ENCODE measurements around the gene C9orf153.
"Not testable (repeated sequence)": the region's sequence is repeated elsewhere in the genome, so short reads cannot be mapped to it uniquely, and the experiment has no call there.

Gene C9orf153

GRCh38 chr9:86202338-86202882 lies 57.0 kb downstream of the C9orf153 start:
- DNase-seq (ENCODE audit: low read depth): peak; percentile 4
- no peak overlapping the region for H3K4me3 ChIP-seq (ENCODE audit: low read depth, low read length)

DNA sequence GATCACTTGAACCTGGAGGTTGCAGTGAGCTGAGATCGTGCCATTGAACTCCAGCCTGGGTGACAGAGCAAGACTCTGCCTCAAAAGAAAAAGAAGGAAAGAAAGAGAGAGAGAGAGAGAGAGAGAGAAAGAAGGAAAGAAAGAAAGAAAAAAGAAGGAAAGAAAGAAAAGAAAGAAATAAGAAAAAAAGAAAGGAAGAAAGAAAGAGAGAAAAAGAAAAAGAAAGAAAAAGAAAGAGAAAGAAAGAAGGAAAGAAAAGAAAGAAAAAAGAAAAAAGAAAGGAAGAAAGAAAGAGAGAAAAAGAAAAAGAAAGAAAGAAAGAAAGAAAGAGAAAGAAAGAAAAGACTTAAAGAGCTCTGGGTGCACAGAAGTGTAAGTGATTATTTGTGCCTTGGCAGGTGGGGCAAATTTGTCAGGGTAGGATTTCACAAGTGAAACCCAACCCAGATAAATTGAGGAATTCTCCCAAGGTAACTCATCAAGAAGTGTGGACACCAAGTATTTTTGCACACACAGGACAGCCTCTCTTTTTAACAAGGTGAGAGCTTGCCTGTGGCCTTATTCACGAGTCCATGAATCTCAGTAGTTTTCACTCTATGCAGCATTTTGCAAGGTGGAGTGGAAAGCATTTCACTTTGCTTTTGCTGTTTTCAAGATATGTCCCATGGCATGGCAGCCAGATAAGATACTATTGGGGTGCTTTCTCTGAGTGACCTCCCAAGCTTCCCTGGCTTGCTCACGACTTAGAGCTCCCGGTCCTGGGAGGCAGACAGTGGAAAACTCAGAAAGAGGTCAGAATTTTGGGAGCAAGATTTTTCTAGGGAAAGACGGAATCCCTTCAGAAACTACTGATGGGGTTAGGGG lies 57.8 kb downstream of the C9orf153 start:
- no peak for DNase-seq (ENCODE audit: low read depth)

GRCh38 chr9:86200599-86201162 lies 58.8 kb downstream of the C9orf153 start:
- DNase-seq (ENCODE audit: low read depth): no peak

More for the DNA sequence above, 57.8 kb downstream of the C9orf153 start:
- no peak overlapping the region for H3K4me3 ChIP-seq (ENCODE audit: low read depth, low read length)

DNA sequence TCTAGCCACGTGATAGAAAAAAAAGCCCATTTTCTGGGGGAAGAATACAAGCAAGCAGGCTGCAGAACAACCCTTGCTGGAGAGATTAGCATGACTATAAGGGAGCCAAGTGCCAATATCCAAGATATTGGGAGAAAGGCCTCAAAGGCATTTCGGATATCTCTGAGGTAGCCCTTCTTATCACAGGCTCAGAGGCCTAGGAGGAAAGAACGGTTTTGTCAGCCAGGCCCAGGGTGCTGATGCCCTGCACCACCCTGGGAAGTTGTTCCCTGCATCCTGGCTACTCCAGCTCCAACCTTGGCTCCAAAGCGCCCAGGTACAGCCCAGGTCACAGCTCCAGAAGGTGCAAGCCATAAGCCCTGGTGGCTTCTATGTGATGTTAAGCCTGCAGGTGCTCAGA lies 66.4 kb downstream of the C9orf153 start:
- no peak for DNase-seq (ENCODE audit: low read depth)
- H3K4me3 ChIP-seq (ENCODE audit: low read depth, low read length): no peak overlapping the region

More at GRCh38 chr9:86200599-86201162, 58.8 kb downstream of the C9orf153 start:
- no peak overlapping the region for H3K4me3 ChIP-seq (ENCODE audit: low read depth, low read length)

GRCh38 chr9:86190700-86191099 lies 68.8 kb downstream of the C9orf153 start:
- DNase-seq (ENCODE audit: low read depth): not testable (repeated sequence)

DNA sequence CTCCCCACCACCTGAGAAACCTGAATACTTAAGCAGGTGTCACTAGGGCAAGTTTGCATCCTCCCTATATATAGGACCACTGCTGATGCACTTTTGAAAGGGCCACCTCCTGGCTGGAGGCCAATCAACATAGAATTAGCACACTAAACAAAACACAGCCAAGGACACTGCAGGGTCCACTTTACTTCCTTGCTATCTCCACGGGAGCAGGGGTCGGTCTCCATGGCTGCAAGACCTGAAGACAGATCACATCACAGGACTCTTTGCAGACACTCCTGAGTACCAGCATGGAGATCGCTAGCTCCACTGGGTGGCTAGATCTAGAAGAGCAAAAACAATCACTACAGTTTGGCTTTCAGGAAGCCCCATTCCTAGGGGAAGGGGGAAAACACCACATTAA lies 72.3 kb downstream of the C9orf153 start:
- H3K4me3 ChIP-seq (ENCODE audit: low read depth, low read length): no peak overlapping the region
- DNase-seq (ENCODE audit: low read depth): no peak

More at GRCh38 chr9:86190700-86191099, 68.8 kb downstream of the C9orf153 start:
- not testable (repeated sequence) for H3K4me3 ChIP-seq (ENCODE audit: low read depth, low read length)

DNA sequence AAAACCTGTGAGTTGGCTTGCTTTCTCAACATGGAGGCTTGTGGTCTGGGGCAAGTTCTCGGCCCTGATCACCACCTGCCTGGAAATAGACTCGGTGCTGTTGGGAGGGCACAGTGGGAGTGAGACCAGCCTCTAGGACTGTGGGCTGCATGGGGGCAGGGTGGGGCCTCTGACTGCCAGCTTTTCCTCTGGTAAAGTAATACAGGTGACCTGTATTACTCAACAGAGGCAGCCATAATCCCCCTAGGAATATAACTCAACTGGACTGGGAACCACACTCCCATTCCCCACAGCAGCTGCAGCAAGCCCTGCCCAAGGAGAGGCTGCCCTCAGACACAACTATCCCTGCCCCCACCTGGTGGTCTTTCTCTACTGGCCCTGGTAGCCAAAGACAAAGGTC lies 72.8 kb downstream of the C9orf153 start:
- H3K4me3 ChIP-seq (ENCODE audit: low read depth, low read length): no peak overlapping the region
- no peak for DNase-seq (ENCODE audit: low read depth)

- peak; percentile 8 for DNase-seq (ENCODE audit: low read depth)
- H3K4me3 ChIP-seq (ENCODE audit: low read depth, low read length): no peak overlapping the region
Measured at GRCh38 chr9:86185872-86186271, 73.6 kb downstream of the C9orf153 start.

GRCh38 chr9:86184138-86184524 lies 75.3 kb downstream of the C9orf153 start:
- DNase-seq (ENCODE audit: low read depth): no peak
- H3K4me3 ChIP-seq (ENCODE audit: low read depth, low read length): no peak overlapping the region

- no peak overlapping the region for H3K4me3 ChIP-seq (ENCODE audit: low read depth, low read length)
- DNase-seq (ENCODE audit: low read depth): no peak
Measured at GRCh38 chr9:86183229-86184137, 76.0 kb downstream of the C9orf153 start.

DNA sequence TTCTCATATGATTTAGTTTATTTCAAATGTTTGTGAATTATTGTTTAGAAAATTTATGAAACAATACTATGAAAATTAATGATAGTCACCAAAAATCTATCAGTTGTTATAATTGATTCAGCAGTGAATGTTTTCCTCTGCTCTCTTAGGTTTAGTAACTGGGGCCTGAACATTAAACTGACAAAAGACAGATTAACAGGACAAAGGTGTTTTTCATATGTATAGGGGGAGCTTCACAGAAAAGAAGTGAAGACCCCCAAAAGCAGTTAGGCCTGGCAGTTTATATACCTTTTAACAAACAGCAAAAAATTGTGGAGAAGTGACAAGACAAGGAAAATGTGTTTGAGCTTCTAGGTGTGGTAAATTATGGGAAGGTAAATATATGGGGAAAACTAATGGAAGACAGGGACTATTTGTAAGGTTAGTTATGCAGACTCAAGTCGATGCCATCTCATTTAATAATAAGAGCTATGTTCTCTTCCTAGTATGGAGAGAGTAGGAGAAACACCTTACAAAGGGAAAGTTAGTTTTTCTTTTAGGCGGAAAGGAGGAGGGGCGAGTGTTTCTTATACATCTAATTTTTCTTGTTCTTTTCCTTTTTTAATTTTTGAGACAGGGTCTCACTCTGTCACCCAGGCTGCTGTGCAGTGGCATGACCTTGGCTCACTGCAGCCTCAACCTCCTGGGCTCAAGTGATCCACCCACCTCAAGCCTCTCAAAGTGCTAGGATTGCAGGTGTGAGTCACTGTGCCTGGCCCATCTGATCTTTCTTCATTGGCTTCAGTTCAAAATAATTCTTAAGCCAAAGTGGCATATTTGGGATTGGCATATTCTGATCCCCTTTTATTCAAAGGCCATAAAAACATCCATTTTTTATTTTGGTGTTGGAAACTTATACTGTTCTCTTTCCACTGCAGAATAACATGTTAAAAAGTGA lies 77.8 kb downstream of the C9orf153 start:
- H3K4me3 ChIP-seq (ENCODE audit: low read depth, low read length): no peak overlapping the region
- no peak for DNase-seq (ENCODE audit: low read depth)

DNA sequence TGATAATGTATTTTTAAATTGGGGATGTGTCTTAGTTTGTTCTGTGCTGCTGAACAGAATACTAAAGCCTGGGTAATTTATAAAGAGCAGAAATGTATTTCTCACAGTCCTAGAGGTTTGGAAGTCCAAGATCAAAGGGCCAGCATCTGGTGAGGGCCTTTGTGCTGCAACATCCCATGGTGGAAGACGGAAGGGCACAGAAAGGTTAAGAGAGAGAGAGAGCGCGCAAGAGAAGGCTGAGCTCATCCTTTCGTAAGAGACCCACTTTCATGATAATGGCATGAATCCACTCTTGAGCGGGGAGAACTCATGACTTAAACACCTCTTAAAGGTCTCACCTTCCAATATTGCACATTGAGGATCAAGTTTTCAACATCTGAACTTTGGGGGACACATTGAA lies 81.0 kb downstream of the C9orf153 start:
- DNase-seq (ENCODE audit: low read depth): no peak
- no peak overlapping the region for H3K4me3 ChIP-seq (ENCODE audit: low read depth, low read length)

GRCh38 chr9:86177995-86178394 lies 81.5 kb downstream of the C9orf153 start:
- no peak overlapping the region for H3K4me3 ChIP-seq (ENCODE audit: low read depth, low read length)
- no peak for DNase-seq (ENCODE audit: low read depth)

DNA sequence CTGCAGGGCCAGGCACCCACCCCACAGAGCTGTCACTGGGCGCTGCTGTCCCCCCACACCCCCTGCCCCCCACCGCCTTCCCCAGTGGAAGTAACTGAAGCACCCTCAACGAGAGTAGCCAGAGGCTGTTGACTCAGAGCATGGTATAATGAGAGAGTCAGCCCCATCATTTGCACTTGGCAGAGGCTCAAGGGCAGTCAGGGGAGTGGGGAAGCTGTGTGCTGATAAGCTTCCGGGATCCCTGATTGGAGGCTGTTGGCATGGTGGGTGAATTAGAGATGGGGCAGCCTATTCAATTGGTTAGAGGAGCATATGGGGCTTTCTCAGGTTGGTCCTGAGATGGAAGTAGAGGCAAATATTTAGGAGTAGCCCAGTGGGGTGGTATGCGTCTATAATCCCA lies 83.0 kb downstream of the C9orf153 start:
- DNase-seq (ENCODE audit: low read depth): no peak
- no peak overlapping the region for H3K4me3 ChIP-seq (ENCODE audit: low read depth, low read length)

DNA sequence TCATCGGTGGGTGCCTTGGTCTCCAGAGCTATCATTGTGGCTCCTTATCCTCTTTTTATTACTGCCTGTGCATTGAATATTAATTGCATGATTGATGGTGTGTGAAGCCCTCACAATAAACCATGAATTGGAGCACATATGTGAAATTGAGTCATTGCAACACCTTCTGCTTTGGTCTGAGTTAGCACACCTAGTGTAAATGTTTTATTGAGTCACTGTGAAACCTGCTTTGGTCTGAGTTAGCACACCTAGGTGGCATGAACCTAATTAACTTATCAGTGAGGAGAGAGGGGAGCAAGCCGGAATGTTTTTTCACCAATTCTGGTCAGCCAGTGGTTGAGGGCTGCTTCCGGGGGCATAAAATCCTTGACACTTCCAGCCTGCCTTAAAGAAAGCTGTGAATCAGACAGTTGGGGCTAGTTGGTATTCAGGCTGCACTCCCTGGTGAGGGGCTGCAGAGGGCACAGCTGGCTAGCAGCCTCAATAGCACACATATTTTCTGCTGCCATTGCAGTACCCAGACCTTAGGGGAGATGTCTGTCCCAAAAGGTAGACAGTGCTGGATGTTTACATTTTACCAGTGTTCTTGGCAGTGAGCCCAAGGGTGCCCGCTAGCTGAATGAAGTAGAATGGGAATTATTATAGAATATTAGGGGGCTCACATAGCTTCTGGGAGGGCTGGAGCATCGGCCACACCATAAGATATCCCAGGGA lies 83.6 kb downstream of the C9orf153 start:
- H3K4me3 ChIP-seq (ENCODE audit: low read depth, low read length): no peak overlapping the region
- DNase-seq (ENCODE audit: low read depth): no peak

DNA sequence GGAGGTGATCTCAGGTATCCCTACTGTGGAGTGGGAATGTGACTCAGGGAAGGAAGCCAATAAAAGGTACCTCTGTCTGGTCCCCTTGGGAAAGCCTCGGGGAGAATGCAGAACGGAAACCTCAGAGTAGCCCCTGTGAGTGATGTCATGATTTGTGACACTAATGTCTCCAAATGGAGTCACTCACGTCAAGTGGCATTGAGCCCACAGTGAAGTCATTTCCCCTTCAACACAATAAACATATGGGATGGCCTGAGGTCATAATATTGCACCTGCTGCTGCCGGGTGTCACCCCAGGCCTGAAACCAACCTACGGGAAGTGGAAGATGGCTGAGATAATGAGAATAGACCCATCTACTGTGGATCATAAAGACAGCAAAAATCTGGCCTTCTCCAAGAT lies 84.2 kb downstream of the C9orf153 start:
- no peak overlapping the region for H3K4me3 ChIP-seq (ENCODE audit: low read depth, low read length)
- no peak for DNase-seq (ENCODE audit: low read depth)
